Astrocyte (in vitro differentiated cells and primary cell): ENCODE results near the gene JMJD1C.
"Not testable (repeated sequence)": the region's sequence is repeated elsewhere in the genome, so short reads cannot be mapped to it uniquely, and the experiment has no call there.

ENCODE experiments used
- EZH2 ChIP-seq: IDR thresholded peaks from 2 replicates; pipeline ENCODE4 v1.6.1; 2012; ENCODE audit warnings: mild to moderate bottlenecking, low read length, inconsistent platforms; ENCODE audit not compliant: insufficient read depth
- TF ChIP-seq, protein P1 (sequence below): IDR thresholded peaks from 2 replicates; pipeline ENCODE4 v1.5.1; 2011; ENCODE audit warnings: low read depth, mild to moderate bottlenecking, inconsistent platforms, low read length, moderate library complexity; ENCODE audit not compliant: insufficient read depth

DNA sequence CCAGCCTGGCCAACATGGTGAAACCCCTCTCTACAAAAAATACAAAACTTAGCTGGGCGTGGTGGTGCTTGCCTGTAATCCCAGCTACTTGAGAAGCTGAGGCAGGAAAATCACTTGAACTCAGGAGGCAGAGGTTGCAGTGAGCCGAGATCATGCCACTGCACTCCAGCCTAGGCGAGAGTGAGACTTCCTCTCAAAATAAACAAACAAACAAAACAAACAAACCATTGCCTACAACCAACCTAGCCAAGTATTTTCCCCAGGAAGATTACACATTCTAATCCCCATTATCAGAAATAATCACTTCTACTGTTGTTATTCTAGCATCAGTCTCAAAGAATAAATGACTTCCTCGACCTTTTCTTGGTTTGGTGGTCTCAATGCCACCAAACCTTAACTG, 172.9 kb downstream of the JMJD1C start:
- TF ChIP-seq, protein P1, sequence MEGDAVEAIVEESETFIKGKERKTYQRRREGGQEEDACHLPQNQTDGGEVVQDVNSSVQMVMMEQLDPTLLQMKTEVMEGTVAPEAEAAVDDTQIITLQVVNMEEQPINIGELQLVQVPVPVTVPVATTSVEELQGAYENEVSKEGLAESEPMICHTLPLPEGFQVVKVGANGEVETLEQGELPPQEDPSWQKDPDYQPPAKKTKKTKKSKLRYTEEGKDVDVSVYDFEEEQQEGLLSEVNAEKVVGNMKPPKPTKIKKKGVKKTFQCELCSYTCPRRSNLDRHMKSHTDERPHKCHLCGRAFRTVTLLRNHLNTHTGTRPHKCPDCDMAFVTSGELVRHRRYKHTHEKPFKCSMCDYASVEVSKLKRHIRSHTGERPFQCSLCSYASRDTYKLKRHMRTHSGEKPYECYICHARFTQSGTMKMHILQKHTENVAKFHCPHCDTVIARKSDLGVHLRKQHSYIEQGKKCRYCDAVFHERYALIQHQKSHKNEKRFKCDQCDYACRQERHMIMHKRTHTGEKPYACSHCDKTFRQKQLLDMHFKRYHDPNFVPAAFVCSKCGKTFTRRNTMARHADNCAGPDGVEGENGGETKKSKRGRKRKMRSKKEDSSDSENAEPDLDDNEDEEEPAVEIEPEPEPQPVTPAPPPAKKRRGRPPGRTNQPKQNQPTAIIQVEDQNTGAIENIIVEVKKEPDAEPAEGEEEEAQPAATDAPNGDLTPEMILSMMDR, result not testable (repeated sequence)
- TF ChIP-seq EZH2, result not testable (repeated sequence)
